Hematopoietic multipotent progenitor cell treated with erythropoietin and hydrocortisone succinate and interleukin-3 and kit ligand, for 17 days (in vitro differentiated cells): Measurements from ENCODE around the gene LTBP1.
"Not testable (repeated sequence)": the region's sequence is repeated elsewhere in the genome, so short reads cannot be mapped to it uniquely, and the experiment has no call there.

Experiments used
- DNase-seq: peaks from one replicate; pipeline ENCODE4 v3.0.0-alpha.2; 2015; ENCODE audit warnings: low spot score

LTBP1 gene

DNA sequence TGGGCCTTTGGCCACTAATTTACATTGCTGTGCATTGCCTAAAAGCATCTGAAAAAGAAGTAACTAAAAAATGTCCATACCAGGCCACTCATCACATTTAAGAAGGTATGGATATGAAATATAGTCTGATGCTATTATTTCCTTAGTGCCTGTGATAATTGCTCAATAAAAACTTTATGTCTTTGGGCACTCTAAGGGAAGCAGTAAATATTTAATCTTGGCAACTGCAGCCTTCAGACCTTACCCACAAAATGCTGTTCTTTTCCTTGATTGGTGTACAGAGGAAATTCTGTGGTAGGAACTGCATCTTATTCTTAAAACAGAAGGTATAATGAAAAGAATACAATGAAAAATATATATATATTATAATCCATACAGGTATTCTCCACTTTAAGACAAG lies 403.9 kb downstream of the LTBP1 start:
- no peak for DNase-seq

DNA sequence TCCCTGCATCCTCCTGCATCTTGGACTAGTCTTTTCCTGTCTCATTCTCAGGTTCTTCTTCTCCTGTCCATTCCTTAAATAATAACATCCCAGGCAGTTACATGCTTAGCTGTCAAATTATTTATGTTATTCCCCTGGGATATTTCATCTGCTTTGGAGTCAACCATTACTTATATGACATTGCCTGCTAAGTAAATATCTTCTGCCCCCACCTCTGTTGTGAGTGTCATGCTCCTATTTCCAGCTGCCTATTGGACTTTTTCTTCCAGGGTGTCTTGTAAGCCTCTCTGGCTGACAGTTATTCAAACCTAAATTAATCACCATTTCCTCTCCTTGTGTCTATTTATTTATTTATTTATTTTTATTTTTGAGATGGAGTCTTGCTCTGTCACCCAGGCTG lies 405.0 kb downstream of the LTBP1 start:
- DNase-seq = no peak

DNA sequence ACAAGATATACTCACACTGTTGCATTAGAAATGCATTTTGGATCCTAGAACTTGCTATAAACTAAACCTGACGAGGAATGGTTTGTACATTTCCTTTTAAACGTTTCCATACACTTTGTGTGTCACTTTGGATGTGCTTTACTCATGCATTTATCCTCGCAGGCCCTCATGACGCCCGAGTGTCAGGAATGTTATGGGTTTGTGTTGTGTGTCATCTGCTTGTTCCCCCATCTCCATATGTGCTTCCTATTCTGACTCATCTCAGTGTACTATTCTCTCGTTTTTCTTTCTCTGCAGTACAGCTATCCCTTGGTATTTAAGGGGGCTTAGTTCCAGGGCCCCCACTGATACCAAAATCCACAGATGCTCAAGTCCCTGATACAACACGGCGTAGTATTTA lies 408.2 kb downstream of the LTBP1 start:
- DNase-seq = no peak

DNA sequence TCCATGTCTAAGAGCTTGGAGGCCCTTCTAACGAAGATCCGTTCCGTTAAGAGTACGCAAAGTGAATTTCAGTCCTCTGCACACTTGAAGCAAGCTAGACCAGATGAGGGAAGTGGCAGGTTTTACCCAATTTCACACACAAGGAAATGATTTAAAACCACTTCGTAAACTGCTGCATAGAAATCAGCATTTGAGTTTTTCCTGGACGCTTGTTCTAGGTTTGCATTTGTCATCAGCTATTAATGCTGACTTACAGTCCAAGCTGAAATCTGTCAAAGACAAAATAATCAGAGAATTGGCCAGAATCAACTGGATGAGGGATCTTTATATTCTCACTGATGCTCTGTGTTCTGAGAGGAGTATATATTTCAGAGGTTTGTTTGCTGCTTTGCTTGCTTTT lies 412.1 kb downstream of the LTBP1 start:
- no peak for DNase-seq

DNA sequence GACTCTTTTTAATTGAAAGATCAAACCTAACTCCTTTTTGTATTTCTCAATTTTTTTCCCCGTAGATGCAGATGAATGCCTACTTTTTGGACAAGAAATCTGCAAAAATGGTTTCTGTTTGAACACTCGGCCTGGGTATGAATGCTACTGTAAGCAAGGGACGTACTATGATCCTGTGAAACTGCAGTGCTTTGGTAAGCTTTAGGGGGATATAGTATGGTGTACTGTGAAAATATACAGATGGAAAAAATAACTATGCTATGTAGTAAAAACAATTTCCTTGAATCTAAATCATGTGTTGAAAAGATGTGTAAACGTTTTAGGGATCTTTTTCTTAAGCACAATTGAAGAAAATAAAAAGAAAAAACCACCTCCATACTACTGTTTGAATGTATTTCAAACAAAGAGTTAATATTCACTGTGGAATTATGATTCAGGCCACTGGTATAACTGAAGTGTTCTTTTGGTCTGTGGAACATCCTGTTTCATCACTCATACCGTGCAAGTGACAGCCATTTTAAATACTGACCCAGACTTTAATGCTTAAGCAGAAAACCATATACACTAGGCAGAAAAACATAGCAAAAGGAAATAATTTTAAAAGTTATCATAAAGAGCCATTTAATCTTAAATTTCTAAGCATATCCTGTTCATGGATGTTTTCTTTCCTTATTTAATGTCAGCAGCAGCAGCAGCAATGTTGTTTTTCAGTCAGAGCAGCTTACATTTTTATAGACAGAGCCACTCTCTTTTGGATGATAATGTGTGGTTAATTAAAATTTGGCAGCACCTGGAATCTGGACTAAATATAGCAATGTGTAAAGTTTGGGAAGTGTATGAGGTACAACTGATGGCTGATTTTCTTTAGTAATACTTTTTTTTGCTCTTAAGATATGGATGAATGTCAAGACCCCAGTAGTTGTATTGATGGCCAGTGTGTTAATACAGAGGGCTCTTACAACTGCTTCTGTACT lies 416.9 kb downstream of the LTBP1 start:
- no peak for DNase-seq

DNA sequence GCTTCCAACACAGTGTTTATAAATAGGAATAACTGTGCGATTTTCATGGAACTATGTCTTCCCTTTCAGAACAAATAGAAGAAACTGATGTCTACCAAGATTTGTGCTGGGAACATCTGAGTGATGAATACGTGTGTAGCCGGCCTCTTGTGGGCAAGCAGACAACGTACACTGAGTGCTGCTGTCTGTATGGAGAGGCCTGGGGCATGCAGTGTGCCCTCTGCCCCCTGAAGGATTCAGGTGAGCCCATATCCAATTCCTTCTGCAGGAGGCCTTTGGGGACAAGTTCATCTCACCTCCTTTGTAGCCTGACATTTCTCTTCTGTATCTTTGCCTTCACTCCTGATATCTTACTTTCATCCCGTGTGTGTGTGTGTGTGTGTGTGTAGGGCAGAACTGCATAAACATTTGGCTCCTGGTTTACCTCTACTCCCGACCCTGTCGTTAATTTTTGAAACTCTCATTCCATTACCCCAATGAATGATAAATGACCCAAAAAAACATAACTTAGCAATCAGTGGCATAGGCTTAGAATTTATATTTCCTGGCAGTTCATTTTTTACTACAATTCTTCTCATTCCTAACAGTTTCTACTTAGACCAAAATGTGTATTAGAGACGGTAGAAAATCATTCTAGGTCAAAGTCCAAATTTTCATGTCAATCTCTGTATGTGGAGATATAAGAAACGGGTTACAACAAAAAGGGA lies 418.7 kb downstream of the LTBP1 start:
- DNase-seq = no peak

DNA sequence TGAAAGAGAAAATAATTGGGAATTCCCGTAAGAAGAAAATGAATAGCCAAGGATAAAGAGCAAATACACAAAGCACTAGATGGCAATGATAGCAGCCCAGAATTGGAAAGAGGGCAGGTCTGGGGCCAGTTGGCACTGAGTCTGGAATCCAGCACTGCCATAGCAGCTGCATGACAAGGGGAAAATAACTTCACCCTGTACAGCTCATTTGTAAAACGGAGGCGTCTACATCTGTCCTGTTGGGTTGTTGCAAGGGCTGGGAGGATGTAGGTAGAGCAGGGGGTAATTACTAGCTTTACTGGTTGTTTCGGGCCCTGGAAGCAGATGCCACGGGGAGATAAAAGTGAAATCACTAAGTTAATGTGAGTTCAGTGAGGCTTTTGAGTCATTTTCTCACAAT lies 419.7 kb downstream of the LTBP1 start:
- DNase-seq = no peak

DNA sequence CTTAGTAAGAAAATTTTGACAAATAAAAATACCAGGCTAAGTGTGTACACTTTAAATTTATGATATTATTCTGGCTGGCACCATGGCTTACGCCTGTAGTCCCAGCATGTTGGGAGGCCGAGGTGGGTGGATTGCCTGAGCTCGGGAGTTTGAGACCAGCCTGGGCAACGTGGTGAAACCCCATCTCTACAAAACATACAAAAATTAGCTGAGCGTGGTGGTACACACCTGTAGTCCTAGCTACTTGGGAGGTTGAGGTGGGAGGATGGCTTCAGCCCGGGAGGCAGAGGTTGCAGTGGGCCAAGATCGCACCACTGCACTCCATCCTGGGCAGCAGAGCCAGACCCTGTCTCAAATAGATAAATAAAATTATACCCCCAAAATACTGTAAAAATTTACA lies 421.8 kb downstream of the LTBP1 start:
- not testable (repeated sequence) for DNase-seq

DNA sequence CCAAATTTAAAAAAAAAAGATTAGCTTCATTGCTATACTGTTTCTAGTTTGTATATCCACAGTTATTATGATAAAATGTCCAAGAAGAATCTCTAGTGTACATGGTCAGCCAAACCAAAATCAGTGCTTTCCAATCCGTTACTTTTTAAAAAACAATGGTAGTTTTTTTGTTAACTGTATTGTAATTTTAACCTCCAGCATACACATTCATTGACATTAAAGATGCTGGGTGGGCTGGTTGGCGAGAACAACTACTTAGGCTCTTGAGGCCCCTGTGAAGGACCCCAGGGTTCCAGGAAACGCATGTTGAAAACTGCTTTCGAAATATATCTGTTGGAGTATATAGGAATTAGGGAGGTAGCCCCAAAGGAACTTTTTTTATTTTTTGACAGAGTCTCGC lies 422.4 kb downstream of the LTBP1 start:
- no peak for DNase-seq

DNA sequence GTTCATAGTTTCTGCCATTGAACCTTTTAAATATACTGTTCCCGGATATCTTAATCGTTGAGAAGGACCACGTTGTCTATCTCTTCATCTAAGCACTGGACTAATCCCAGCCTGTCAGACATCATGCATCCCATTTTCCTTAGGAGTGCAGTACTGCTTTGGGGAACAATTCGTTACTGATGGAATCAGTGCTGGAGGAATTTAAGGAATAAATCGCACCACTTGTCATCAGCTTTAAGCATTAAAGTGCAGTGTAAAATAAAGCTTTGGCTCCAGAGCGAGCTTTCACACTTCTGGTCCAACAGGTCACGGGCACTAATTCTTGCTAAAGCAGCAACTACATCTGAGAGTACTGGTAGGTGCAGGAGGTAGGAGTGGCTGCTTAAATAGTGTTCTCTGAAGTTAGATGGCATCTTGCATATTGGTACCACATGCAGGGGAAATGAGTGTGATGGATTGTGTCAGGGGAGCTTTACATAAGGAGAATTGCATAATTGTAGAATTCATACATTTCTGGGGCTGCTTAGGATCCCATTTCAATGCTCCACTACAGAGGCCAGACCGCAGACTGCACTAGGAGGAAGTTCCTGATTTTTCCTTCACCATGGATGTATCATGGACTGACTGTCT lies 424.0 kb downstream of the LTBP1 start:
- no peak for DNase-seq

DNA sequence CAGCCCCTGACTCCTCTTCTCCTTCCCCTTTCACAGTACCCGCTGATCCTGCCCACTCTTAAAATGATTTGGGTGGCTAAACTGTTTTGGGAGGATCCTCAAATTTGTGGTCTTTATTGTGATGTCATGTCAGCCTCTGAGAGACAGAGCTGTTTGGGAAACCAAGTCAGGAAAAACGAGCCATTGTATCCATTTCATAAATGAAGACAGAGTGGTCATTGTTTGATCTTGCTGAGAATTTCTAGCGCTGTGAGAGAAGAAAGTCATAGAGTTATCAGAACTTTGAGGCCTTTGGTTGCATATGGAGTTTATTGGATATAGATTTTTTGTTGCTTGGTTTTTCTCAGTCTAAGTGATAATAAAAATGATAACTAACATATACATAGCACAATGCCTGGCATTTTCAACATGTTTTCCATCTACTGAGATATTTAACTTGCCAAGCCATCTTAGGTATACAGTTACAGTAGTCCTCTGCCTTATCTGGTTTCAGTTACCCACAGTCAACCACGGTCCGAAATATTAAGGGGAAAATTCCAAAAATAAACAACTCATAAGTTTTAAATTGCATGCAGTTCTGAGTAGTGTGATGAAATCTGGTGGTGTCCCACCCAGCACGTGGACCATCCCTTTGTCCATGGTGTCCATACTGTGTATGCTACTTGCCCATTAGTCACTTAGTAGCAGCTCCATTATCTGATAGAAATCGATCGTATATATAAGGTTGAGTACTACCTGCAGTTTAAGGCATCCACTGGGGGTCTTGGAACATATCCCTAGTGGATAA lies 424.7 kb downstream of the LTBP1 start:
- no peak for DNase-seq

DNA sequence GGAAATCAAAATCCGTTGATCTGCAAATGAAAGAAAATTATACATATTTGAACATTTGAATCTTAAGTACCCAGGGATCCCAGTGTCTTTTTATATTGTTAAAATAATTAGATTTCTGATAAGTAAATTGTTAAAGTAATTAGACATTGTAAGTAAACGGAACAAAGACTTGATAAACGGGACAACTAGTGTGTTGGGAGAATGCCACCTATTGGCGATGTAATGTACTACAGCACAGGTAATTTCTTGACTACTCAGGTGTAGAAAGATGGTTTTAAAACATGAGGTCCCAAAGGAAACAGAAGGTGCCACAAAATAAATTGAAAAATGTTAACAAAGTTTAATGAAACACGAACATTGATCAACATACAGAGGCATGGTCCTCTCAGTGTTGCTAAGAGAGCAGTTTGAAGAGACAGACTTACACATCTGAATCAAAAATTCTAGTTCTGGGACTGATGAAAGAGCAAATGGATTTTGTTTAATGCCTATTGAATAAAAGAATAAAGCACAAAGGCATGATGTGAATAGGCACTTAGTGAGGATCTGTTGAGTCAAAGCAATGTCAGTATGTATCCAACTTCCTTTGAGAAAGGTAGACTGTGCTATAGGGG lies 426.3 kb downstream of the LTBP1 start:
- peak; percentile 48 for DNase-seq

DNA sequence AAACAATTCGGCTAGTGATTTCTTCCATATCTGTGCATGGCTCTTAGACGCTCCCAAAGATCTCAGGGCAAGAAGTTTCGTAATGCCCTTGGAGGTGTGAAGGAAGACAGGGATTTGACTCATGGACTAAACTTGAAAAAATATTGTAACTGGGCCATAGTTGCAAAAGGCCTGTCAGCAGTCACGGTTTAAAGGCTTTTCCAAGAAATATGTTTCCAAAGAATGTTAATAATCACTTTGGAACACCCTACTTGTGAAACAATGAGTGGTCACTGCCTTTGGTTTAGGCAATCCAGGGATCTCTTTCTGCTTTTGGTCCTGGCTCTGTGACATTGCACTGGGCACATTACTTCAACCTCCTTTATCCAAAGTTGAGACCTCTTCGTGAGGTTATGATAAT lies 427.2 kb downstream of the LTBP1 start:
- no peak for DNase-seq

DNA sequence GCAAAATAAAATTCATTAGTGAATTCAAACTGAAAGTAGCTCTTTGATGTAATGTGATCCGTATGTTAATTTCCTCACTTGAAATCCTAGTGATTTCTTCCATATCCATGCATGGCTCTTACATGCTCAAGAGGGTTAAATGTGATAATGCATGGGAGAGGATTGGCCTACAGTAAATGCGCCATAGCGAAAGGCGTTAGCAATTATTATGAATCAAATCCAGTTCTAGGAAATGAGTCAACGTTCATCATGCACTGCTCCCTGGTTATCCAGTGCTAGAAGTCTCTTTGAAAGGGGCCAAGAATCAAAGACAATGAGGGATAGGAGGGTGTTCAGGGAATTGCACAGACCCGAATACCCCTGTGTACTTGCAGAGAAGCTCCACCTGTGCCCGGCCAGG lies 428.3 kb downstream of the LTBP1 start:
- DNase-seq = no peak

DNA sequence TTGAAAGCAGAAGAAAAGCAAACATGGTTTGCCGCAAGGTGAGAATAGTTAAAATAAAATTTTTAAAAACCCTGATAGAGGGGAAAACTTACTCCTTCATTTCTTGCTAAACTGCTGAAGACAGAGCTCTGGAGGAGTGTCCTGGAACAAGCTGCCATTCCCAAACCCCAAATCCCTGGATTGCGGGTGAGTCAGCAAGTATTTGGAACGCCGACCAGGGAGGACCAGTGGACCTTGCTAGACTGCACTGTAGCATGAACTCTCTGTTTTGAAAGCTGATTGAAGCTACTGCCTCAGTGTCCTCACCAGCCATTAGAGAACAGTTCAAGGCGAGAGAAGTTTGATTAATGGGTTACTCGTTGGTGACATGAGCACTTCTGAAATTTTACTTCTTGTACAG lies 430.3 kb downstream of the LTBP1 start:
- no peak for DNase-seq

DNA sequence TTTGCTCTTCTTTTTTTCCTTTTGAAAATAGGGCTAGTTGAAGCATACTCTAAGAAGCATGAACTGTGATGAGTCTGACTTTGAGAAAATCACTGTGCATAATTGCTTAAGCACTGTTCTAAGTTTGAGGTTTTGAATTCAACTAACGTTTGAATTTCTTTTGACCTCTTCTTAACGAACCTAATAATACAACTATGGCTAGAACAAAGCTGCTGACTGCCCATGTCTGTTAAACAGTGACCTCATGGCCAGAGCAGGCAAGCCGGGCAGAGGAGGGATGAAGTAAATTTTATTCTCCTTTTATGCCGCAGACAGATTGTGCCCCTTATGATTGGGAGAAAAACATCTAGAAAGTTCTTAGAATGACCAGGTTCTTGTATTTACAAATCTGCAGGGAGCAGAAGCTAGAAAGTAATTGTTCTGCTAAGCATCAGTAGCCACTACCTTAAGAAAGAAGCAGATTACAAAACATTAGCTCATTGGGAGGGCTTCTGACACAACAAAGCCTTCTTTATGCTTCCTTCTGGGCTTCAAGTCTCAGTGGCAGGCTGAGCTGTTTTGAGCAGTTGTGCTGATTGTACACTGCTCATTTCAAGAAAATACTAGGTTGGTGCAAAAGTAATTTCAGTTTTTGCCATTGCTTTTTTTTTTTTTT lies 431.9 kb downstream of the LTBP1 start:
- no peak for DNase-seq

DNA sequence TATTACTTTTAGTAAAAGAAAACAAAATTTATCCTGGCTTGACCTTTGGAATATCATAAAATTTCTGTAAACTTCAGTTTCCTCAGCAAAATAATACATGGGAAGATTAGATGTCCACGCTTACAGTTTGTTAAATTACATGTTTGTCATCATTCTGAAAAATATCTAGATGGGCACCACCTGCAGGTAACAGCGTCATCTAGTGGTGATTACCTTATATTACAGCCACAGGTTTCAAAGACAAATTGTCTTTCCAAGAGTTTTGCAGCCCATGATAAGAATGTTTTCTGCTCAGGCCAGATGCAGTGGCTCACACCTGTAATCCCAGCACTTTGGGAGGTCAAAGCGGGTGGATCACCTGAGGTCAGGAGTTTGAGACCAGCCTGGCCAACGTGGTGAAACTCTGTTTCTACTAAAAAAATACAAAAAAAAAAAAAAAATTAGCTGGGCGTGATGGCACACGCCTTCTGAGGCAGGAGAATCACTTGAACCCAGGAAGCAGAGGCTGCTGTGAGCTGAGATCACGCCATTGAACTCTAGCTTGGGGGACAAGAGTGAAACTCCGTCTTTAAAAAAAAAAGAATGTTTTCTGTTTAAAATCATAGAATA lies 433.4 kb downstream of the LTBP1 start:
- peak; percentile 32 for DNase-seq

DNA sequence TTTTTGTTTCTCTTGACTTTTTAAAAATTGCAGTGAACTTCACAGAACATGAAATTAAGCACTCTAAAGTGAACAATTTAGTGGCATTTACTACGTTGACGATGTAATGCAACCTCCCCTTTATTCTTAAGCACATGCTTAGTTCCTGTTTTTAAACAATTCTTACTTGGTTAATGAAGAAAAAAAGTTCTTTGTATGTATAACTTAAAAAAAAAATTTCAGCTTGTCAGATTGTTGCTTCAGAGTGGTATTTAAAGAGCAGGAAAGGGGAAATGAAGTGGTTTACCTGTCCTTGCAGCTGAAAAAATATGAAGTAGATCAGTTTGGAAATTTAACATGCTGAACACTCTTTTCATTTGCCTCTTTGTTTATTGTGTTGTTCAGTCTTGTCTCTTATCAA lies 434.0 kb downstream of the LTBP1 start:
- no peak for DNase-seq

DNA sequence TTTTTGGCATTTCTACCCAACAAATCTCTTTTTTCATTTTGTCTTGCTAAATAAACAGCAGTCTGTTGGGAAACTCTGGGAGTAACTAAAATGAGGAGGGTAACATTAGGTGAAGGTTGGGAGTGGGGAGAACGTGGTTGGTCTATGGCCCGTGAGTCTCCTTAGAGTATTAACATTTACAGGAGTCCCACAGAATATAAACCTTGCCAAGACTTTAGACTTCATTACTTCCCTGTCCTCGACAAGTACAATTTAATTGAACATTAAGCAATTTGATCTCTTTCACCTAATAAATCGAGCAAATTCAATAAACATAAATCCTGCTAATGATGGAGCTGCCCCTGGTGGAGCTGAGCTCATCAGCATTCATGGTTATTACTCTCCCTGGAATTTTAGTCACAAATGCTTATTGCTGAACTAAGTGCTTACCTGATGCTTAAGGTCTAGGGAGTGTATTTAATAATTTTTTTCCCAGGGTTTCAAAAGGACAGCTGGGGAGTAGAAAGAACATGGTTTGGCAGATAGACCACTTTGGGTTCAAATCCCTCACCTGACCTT lies 434.6 kb downstream of the LTBP1 start:
- no peak for DNase-seq

DNA sequence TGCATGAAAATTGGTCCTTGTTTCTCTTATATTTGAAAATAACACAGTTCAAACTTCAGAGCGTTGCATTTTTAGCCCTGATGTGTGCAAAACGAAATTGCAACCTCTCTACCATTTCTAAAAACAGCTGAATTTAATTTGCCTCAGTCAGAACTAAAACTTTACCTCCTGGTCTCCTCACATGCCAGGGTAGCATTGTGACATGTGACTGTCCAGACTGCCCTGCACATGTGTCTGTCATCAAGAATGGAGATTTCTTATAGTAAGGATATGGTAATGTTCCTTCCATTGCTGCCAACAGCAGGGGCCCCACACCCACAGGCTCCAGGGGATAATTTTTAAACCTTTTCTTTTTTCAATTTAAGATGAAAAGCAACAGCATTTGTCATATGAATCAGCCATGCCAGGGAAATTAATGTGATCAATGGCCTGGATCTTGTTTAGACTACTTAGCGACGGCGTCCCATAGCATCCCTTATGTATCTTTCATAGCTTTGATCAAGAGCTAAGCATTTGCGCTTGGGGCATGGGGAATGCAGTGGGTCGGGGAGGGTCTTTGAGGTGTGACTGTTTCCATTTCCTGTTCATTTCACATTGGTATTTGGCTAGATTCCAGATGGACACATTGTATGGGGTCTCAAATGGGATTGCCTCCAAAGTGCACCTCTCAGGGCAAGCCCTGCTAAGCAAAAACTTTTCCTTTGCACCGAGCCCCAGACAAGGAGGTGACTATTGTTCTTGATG lies 437.3 kb downstream of the LTBP1 start:
- no peak for DNase-seq
